ENCODE measurements around the gene FHL3. TPM values are rescaled to one million over a fixed set of nuclear protein-coding genes. Genes with fewer than 3 reads are reported as not detected.

Gene FHL3
- total RNA-seq: 58.7 and 63.8 TPM in 2 replicates
- polyA plus RNA-seq: 21.3 and 26.1 TPM in 2 replicates
- 23.4 and 25.6 TPM in 2 replicates for polyA plus RNA-seq (2011; cell fraction: cytosol; rRNA removed)
- polyA plus RNA-seq (2011; cell fraction: nucleus; rRNA removed): 52.4 and 54.1 TPM in 2 replicates
- 28.2 and 31.4 TPM in 2 replicates for polyA plus RNA-seq (2012)
- 41.8 and 59.1 TPM in 2 replicates for polyA minus RNA-seq
- polyA minus RNA-seq (2011; cell fraction: cytosol; rRNA and poly(A)+ RNA removed): 11.6 TPM
- polyA minus RNA-seq (2011; cell fraction: nucleus; rRNA and poly(A)+ RNA removed): 57.2 and 60.0 TPM in 2 replicates
- Bru-seq, nascent RNA: percentile 77 among the genes with signal in this experiment
- BruChase-seq, experiment 1, labeled RNA remaining after a 6-hour chase: percentile 95 among the genes with signal in this experiment
- BruChase-seq, experiment 2, labeled RNA remaining after a 2-hour chase: percentile 88 among the genes with signal in this experiment
- long read RNA-seq, transcript FHL3-201 (6 exons, 1,647 nt): major isoform, 48 of 85 reads
- long read RNA-seq, transcript FHL3-205 (5 exons, 1,468 nt): minor isoform, 9 of 85 reads
- long read RNA-seq, transcript FHL3-203 (6 exons, 1,091 nt): minor isoform, 5 of 85 reads
- long read RNA-seq, partial matches to known transcripts: 6 of 85 reads
- long read RNA-seq, other reads (novel, unspliced or antisense): 13 of 85 reads

- Histone ChIP-seq H3K36me3 (ENCODE audit: control insufficient read depth in 2 of 2, extremely low read depth in 1 of 2, insufficient read depth in 2 of 2, low read length in 2 of 2) (no peaks in the 10 kb centered on the region), H3K4me1 (ENCODE audit: control insufficient read depth, extremely low read depth, insufficient read depth, low read length) (peaks cover 35% of the 10 kb centered on the region), H2AFZ (ENCODE audit: low read depth, low read length) (no peak within 1 kb of the TSS), H3K4me2 (ENCODE audit: insufficient read depth, low read length) (peak within 1 kb of the TSS; percentile 80), H3K27me3 (ENCODE audit: control insufficient read depth in 2 of 2, insufficient read depth in 2 of 2, low read length in 2 of 2) (no peaks in the 10 kb centered on the region), H3K9me3 (replicated peaks; ENCODE audit: control insufficient read depth, insufficient read depth, low read length) (no peaks in the 10 kb centered on the region), H3K27ac (ENCODE audit: insufficient read depth, low read depth, low read length) (peak within 1 kb of the TSS; percentile 50), H3K4me3 (replicated peaks in 1 of 3; ENCODE audit: insufficient read depth in 1 of 3, low read depth in 1 of 3, low read length in 3 of 3) (peak within 1 kb of the TSS; percentile 53 to 84 (median 60)), H4K20me1 (replicated peaks; ENCODE audit: control insufficient read depth, extremely low read depth, insufficient read depth, low read length) (no peaks in the 10 kb centered on the region), H3K9me1 (replicated peaks; ENCODE audit: control insufficient read depth, extremely low read depth, insufficient read depth, low read length) (no peaks in the 10 kb centered on the region), H3K79me2 (ENCODE audit: control insufficient read depth, insufficient read depth, low read length) (peaks cover 37% of the 10 kb centered on the region), H3K9ac (replicated peaks; ENCODE audit: extremely low read depth, insufficient read depth, low read length) (peak within 1 kb of the TSS; percentile 83)
- POLR2A ChIA-PET: interaction anchor here (0.6 kb wide), 1 partner anchor 12 kb away, joined by 3 read pairs; no protein-coding TSS in a partner anchor
- peak; percentile 87 for TF ChIP-seq POLR2A (IDR thresholded peaks at IDR 0.05; ENCODE audit: low read depth, low read length)
- no peak for TF ChIP-seq MYC (IDR thresholded peaks at IDR 0.05; ENCODE audit: low read depth, low read length)
- peak; percentile 93 for TF ChIP-seq POLR2AphosphoS5 (IDR thresholded peaks at IDR 0.05; ENCODE audit: insufficient read depth, low read depth, low read length)
- intact Hi-C loops (cut with micrococcal nuclease) (no loop called here), dilution Hi-C loops (cut with MboI; ENCODE audit: extremely low pct_ligation_motif_present, low sequenced_read_pairs) (no loop called here)
- CTCF ChIA-PET: interaction anchor here (0.9 kb wide), 1 partner anchor 11 kb away, joined by 4 read pairs; no protein-coding TSS in a partner anchor
- FAIRE-seq (peak; percentile 77), DNase-seq (ENCODE audit: low read depth, low spot score) (peak; percentile 25)
- no TSS peak for BruUV-seq (replicated peaks)
Measured at GRCh38 chr1:38005195-38006007, at the start of gene FHL3. FHL3 (minus strand) TSS chr1:38005514; CDS start chr1:37999412, 6,102 bp downstream.
